Inferior parietal cortex (tissue), 1 donor: Measurements from ENCODE around the gene FARP1.

Experiments used
- DNase-seq: peaks from one replicate; pipeline ENCODE4 v3.0.0-alpha.2; 2016; ENCODE audit errors: extremely low spot score

FARP1 gene

DNA sequence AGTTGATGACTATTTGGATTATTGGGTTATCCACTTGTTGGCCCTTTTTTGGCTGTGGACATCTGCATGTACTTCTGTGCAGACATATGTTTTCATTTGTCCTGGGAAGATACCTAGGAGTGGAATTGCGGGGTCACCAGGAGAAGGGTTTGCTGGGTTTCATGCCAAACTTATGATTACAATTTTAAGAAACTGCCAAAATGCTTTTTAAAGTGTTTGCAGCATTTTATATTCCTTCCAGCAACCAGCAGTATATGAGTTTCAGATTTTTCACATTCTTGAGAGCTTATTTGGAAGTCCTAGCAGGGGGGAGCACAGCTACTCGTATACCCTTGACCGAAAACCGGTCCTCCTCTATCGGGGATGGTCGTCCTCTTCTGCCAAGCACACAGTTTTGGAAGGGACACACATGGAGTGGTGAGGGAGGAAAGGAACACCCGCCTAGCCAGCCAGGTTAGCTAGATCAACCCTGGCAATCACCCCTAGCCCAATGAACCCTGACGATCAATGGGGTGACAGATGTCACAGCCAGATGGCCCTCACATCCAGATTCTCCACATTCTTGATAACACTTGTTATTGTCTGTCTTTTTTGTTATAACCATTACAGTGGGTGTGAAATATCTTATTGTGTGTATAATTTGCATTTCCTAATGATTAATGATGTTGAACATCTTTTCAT, 60.9 kb downstream of the FARP1 start:
- DNase-seq = no peak

DNA sequence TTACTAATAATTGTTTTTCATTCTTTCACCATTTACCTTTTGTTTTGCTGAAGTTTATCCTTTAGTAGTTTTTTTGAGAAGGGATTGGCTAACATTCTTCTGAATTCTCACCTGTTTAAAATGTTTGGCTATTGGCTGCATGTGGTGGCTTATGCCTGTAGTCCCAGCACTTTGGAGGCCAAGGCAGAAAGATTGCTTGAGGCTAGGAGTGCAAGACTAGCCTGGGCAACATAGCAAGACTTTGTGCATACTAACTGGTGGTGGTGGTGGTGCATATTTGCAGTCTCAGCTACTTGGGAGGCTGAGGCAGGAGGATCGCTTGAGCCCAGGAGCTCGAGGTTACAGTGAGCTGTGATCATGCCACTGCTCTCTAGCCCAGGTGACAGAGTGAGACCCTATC, 61.7 kb downstream of the FARP1 start:
- no peak for DNase-seq

GRCh38 chr13:98206946-98207345, 64.1 kb downstream of the FARP1 start:
- DNase-seq = no peak

- no peak for DNase-seq
These were observed 64.5 kb downstream of the FARP1 start for GRCh38 chr13:98207416-98207815.

- no peak for DNase-seq
These were observed 65.7 kb downstream of the FARP1 start for GRCh38 chr13:98208606-98209005.

DNA sequence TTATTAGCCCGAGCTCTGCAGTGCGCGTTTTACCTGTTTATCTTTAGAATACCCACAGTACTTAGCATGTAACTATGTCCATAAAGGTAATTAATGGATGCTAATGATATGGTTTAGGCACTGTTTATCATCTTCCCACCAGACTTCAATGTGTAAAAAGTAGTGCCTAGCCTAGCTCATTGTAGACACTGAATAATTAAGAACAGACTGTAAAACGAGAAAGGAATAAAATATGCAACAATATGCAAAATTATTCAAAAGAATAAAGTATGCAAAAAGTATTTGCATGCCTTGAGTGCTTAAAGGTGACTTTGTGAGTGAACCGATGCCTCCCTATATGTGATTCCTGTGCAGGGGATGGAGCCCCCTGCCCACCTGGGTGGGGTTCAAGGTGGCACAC, 69.9 kb downstream of the FARP1 start:
- no peak for DNase-seq

- DNase-seq = no peak
These were observed 70.5 kb downstream of the FARP1 start for GRCh38 chr13:98213354-98213753.

- DNase-seq = no peak
These were observed 71.2 kb downstream of the FARP1 start for GRCh38 chr13:98214008-98214643.

- no peak for DNase-seq
These were observed 71.8 kb downstream of the FARP1 start for GRCh38 chr13:98214707-98215106.

DNA sequence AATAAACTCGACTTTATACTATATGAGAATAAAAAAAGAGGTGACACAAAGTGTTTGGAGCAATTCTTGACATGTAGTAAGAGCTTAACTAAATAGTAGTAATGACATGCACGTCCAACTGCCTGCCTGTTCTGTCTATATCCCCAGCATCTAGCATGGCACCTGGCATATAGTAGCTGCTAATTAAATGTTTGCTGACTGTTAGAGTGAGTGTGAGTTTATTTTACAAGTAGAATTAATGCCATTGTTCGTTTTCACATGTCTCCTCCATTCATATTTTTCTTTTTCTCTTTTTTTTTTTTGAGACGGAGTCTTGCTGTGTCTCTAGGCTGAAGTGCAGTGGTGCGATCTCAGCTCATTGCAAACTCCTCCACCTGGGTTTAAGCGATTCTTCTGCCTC, 72.6 kb downstream of the FARP1 start:
- DNase-seq = no peak

DNA sequence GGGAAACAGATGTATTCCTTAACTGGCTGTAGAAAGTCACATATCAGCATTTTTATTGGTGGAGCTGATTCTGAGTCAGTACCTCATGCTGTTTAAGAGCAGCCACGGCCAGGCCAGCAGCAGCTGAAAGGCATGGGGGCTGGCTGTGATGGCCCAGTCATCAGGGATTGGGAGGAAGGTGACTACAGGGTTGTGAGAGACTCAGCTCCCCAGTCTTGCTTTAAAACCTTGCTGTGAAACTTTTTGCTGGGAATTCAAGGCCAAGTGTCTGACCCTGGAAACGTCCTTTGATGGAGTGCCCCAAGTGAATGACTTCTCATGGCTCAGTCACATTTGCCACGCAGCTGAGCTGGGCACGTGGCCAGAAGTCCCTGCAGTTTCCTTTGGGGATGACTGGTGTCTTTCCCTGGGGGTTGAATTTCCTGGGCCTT, 73.3 kb downstream of the FARP1 start:
- no peak for DNase-seq

DNA sequence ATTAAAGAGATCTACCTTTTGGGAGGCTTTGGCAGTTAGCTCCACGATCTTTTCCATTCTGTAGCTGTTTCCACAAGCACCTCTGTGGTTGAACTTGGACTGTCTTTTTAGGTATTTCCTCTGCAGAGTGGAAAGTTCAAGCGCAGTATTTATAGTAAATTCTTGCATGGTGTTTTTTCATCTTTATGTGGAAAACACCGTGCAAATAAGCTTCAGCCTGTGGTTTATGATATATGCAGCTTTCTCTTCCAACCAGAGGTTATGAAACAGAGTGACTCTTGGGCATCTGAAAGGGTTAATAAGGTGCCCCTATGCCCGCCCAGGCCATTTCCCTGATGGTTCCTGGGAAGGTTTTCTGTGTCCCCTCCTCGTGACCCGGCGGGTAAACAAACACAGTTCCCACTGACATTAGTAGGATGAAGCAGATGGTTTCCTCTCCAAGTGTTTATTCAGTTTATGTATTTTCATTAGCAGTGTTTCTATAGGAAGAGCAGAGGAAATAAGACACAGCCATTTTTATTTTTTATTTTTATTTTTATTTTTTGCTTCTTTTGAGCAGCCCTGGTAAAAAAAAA, 73.9 kb downstream of the FARP1 start:
- DNase-seq = no peak

DNA sequence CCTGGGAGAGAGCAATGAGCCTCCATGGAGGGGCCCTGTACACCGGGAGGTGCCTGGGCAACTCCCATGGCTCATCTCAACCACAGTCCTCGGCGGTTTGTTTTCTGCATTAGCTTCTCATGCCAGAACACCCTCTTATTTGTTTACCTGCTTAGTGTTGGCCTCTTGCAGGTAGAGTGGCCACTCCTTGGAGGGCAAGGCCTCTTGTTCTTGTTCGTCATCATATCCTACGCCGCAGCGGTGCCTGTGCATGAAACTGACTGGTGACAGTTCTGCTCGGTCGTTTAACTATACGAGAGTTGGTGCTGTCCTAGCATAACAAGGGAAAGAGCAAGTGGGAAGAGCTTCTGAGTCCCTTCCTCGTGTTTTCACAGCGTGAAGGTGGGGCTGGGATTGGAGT, 74.7 kb downstream of the FARP1 start:
- DNase-seq = no peak

DNA sequence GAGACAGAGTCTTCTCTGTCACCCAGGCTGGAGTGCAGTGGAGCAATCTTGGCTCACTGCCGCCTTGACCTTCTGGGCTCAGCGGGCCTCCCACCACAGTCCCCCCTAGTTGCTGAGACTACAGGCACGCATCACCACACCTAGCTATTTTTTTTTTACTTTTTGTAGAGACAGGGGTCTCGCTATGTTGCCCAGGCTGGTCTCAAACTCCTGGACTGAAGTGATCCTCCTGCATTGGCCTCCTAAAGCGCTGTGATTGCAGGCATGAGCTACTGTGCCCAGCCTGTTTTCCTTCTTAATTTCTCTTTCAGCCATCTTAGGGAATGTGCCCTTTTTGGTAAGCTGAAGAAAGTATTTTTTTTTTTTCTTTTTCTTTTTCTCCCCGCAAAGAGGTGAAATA, 76.8 kb downstream of the FARP1 start:
- no peak for DNase-seq

DNA sequence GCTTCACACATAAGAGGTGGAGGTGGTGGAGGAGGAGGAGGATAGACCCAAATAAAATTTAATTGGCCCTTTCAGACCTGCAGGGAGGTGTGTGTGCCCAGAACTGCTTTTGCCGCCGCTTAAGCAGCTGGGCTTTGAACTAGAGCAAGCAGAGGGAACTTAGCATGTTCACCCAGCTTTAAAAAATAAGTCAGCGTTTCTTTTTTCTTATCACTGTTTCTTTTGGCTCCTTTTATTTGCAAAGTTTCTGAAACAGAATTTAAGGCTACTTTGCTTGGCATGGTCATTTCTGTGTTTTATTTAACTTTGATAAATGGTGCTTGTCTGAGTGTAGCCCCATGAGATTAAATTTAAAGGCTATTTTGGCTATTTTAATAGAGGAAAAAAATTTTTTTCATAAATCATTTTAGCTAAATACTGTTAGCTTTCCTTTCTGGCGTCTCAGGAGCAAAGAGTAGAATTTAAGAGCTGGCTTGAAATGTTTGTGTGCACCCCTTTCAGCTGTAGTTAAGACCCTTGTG, 77.4 kb downstream of the FARP1 start:
- DNase-seq = no peak

GRCh38 chr13:98221234-98221633, 78.3 kb downstream of the FARP1 start:
- no peak for DNase-seq

DNA sequence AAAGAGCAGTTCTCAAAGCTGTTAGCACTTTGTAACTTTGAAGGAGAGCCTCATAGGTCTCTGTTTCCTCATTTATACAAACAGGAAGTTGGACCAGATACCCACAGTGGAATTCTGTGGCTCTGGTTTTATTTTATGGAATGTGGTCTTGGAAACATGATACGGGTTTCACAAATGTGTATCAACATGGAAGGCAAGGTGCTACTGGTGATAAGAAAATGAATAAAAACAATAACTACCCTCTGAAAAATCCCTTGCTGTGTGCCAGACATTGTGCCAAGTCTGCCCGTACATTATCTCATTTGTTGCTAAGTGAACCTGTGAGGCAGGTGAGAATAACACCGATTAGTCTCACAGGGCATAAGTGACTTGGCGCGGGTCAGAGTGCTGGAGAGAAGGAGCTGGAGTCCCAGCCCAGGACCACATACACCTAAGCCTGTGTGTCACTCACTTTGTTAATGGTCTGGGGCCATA, 79.2 kb downstream of the FARP1 start:
- DNase-seq = no peak

DNA sequence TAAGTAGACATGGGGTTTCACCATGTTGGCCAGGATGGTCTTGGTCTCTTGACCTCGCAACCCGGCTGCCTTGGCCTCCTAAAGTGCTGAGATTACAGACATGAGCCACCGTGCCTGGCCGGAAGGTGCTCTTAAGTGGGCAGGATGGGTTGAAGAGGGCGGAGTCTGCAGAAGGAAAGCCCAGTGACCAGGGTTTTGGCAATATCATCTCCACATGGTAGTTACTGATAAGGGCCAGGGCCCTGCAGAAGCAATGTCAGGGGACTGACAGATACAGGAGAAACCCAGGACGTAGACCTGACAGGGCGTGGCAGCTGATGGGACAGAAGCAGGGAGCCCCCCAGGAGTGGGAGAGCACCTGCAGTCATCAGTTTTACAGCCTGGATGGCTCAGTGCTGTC, 79.9 kb downstream of the FARP1 start:
- no peak for DNase-seq

- no peak for DNase-seq
These were observed 80.8 kb downstream of the FARP1 start for GRCh38 chr13:98223741-98224140.

DNA sequence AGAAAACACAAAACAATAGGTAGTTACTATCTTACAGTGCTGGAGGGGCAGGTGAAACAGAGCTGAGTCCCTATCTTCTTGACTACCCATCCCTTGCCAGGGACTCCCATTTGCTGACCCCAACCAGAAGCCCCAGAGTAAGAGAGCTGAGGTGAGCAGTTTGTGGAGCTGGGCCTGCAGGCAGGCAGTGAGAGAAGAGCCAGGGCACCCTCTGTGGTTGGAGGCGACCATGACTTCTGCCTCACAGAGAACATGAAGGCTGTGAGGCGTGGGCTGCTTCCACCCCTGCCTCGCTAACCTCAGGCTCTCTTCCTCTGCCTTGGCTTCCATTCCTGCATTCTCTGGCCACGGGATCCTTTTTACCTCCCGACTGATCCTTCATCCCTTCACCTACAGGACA, 81.7 kb downstream of the FARP1 start:
- DNase-seq = no peak

DNA sequence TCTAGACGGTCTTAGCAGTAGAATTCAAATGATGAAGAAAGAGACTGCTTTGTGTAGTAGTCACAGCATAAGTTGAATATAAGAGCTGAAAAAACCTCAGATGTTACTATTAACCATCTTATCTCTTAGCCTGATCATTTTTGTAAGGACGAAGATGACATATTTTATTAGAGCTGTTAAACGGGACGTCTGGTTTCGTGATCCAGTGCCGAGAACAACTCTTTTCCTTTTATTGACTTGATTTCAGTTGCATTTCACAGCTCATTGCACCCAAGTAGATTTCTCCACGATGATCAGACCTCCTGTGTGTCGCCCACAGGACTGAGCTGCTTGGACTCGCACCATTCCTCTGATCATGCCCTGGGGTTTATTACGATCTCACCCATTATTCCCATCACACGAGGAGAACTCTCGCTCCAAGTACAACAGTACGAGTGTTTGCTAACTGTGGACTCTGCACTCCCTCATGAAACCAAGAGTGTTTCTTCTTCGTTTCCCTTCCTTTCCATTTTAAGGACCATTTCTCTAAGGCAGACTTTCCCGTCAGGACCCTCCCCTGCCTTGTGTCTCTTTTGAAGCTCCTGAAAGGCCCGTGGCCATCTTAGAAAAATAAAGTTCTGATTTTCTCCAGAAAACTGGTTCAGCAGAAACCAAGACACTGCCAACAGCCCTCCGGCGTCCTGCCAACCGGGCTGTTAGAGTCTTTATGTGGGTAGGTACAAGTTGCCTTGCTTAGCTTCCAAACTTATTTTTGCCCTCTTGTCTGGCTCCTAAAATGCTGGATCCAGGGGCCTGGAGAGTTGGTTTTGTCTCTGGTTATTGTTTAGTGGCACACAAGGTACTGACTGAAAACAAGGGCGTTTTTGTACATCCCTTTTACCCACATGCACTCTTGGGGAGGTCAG, 82.4 kb downstream of the FARP1 start:
- no peak for DNase-seq

DNA sequence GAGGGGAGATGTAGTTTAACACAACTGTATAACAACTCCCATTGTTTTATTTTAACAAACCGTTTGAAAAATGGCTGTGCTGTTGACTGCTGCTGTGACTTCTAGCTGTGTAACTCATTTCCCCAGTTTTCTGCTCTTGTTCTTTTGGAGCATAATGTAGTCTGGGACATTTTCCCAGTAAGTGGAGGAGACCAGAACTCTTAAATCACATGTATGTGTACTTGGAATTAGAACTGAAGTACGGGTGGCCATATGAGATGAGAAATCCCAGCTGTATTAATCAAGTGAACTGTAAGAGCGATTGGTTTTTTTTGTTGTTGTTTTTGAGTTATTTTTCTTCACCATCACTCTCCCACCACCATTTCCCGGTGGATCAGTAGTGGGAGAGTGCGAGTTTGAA, 83.6 kb downstream of the FARP1 start:
- no peak for DNase-seq
